ENCODE data around the gene KIF4A. TPM values are rescaled to one million over a fixed set of nuclear protein-coding genes. Genes with fewer than 3 reads are reported as not detected.
"Not testable (repeated sequence)": the region's sequence is repeated elsewhere in the genome, so short reads cannot be mapped to it uniquely, and the experiment has no call there.

The KIF4A gene
- total RNA-seq, 2 experiments from 2014 or later: 33.3 to 34.0 TPM

- POLR2A ChIA-PET: no interaction called here
- no peak overlapping the region for H3K4me3 Mint-ChIP-seq
- CTCF ChIA-PET: no interaction called here
Measured at GRCh38 chrX:70257423-70258288, 32.2 kb upstream of the KIF4A start.

DNA sequence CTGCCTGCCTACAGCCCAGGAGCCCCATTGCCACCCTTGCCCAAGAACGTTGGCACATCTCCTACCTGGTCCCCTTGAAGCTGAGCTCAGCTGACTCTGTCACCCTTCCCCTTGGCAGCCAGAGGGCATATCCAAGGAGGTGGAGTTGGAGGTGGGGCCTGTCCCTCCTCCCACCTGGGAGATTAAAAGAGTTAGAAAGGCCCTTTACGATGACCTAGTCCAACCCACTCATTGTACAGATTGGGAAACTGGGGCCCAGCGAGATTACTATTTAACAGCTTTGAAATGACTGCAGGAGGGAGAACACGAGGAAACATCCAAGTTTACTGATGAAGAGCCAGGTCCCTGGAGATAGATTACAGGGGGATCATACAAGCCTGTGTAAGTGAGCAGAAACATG is 29.8 kb upstream of the KIF4A start, which contains the start of gene P2RY4:
TSS of gene P2RY4 (minus strand) at position 101 of the 400 bp plus-strand sequence. CDS start 580 bp downstream, outside the sequence.
- POLR2A ChIA-PET: no interaction called here
- no peaks in the 10 kb centered on the region for H3K36me3 Mint-ChIP-seq (ENCODE audit: low read depth)
- no peak within 1 kb of the TSS for H3K4me3 Mint-ChIP-seq
- H3K9me3 Mint-ChIP-seq: no peaks in the 10 kb centered on the region
- H3K27ac Mint-ChIP-seq: no peak within 1 kb of the TSS
- H3K27me3 Mint-ChIP-seq: no peaks in the 10 kb centered on the region
- peaks cover 2% of the 10 kb centered on the region for H3K4me1 Mint-ChIP-seq
- CTCF ChIA-PET: no interaction called here
- DNase-seq: no peak

More at GRCh38 chrX:70257423-70258288, 32.2 kb upstream of the KIF4A start:
- no peak for DNase-seq
- no peaks in the 10 kb centered on the region for H3K36me3 Mint-ChIP-seq (ENCODE audit: low read depth)
- no peak overlapping the region for H3K27ac Mint-ChIP-seq
- H3K4me1 Mint-ChIP-seq: peaks cover 17% of the 10 kb centered on the region
- no peaks in the 10 kb centered on the region for H3K27me3 Mint-ChIP-seq
- H3K9me3 Mint-ChIP-seq: no peaks in the 10 kb centered on the region

DNA sequence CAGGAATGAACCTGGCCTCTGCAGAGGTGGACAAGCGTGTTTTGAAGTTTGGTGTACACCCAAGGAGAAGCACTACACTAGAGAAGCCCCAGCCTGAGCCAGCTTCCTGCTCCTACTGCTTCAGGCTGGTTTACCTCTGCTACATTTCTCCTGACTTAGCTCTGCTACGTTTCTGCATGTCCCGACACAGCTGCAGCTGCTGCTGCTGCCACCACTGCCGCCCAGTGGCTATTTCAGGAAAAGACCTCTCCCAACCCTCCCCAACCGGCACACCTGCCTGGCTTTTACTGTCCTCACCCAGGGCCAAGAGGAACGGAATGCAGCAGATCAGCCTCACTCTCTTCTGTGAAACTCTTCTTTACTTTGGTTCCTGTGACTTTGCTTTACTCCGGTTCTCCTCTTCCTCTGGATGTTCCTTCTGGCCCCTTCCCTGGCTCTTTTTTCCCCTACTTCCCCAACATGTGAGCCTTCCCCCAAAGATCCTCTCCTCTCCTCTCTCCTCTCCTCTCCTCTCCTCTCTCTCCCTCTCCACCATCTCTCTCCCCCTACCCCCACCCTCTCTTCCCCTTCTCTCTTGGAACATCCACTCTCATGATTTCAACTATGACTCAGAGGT is 26.8 kb upstream of the KIF4A start:
- Mint-ChIP-seq H3K9me3 (no peaks in the 10 kb centered on the region), H3K27ac (no peak overlapping the region), H3K4me1 (peaks cover under 1% of the 10 kb centered on the region), H3K27me3 (no peaks in the 10 kb centered on the region), H3K36me3 (ENCODE audit: low read depth) (no peaks in the 10 kb centered on the region), H3K4me3 (no peak overlapping the region)
- ChIA-PET CTCF (no interaction called here), POLR2A (no interaction called here)
- DNase-seq: peak; percentile 35

GRCh38 chrX:70264784-70265183 is 25.1 kb upstream of the KIF4A start:
- H3K4me3 Mint-ChIP-seq: no peak overlapping the region
- POLR2A ChIA-PET: no interaction called here

GRCh38 chrX:70268034-70268433 is 21.9 kb upstream of the KIF4A start, which contains the start of gene ARR3:
ARR3 (plus strand) TSS chrX:70268334; CDS start chrX:70269386, 1,052 bp downstream.
- CTCF ChIA-PET: no interaction called here

More at GRCh38 chrX:70264784-70265183, 25.1 kb upstream of the KIF4A start:
- Mint-ChIP-seq H3K9me3 (no peaks in the 10 kb centered on the region), H3K4me1 (no peaks in the 10 kb centered on the region), H3K27me3 (no peaks in the 10 kb centered on the region), H3K36me3 (ENCODE audit: low read depth) (no peaks in the 10 kb centered on the region), H3K27ac (no peak overlapping the region)
- CTCF ChIA-PET: no interaction called here
- DNase-seq: no peak

DNA sequence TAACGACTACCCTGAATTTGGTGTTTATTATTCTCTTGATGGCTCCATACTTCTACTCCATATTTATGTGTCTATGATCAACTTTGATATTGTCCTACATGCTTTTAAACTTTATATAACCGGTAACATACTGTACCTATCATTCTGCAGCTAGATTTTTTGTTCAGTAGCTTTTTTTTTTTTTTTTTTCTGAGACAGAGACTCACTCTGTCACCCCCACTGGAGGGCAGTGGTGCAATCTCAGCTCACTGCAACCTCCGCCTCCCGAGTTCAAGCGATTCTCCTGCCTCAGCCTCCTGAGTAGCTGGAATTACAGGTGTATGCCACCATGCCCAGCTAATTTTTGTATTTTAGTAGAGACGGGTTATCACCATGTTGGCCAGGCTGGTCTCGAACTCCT is 15.9 kb upstream of the KIF4A start:
- POLR2A ChIA-PET; CTCF ChIA-PET; H3K4me3 Mint-ChIP-seq; H3K27ac Mint-ChIP-seq; H3K9me3 Mint-ChIP-seq; H3K4me1 Mint-ChIP-seq; DNase-seq; H3K36me3 Mint-ChIP-seq (ENCODE audit: low read depth); H3K27me3 Mint-ChIP-seq: not testable (repeated sequence)

More at GRCh38 chrX:70268034-70268433, 21.9 kb upstream of the KIF4A start, which contains the start of gene ARR3:
- no peak within 1 kb of the TSS for H3K27ac Mint-ChIP-seq
- no peak for DNase-seq
- POLR2A ChIA-PET: no interaction called here
- no peaks in the 10 kb centered on the region for H3K27me3 Mint-ChIP-seq
- no peaks in the 10 kb centered on the region for H3K4me1 Mint-ChIP-seq
- H3K9me3 Mint-ChIP-seq: no peaks in the 10 kb centered on the region
- H3K36me3 Mint-ChIP-seq (ENCODE audit: low read depth): no peaks in the 10 kb centered on the region
- no peak within 1 kb of the TSS for H3K4me3 Mint-ChIP-seq

DNA sequence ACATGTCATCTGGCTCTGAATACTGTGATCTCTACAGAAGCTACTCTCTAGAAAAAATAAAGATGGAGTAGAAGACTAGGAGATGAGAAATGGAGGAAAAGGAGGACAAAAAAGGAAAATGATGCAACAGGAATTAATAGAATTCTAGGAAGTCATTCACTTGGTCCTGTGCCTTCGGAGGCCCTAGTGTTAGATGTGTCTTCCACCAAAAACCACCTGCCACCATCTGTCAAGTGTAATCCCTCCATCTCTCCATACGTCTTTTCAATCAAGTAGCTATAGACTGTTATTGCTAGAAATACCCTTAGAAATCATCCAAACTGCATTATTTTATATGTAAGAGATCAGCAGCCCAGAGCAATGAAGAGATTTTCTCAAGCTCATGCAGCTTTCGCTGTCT is 10.8 kb upstream of the KIF4A start:
- Mint-ChIP-seq H3K27ac (no peak overlapping the region), H3K4me1 (no peaks in the 10 kb centered on the region), H3K4me3 (no peak overlapping the region), H3K9me3 (no peaks in the 10 kb centered on the region), H3K27me3 (no peaks in the 10 kb centered on the region), H3K36me3 (ENCODE audit: low read depth) (peaks cover 8% of the 10 kb centered on the region)
- no peak for DNase-seq
- CTCF ChIA-PET: no interaction called here
- POLR2A ChIA-PET: interaction anchor here (1.6 kb wide), 1 partner anchor 11 kb away, joined by 4 read pairs; the partner anchor contains the start of genes KIF4A and PDZD11

DNA sequence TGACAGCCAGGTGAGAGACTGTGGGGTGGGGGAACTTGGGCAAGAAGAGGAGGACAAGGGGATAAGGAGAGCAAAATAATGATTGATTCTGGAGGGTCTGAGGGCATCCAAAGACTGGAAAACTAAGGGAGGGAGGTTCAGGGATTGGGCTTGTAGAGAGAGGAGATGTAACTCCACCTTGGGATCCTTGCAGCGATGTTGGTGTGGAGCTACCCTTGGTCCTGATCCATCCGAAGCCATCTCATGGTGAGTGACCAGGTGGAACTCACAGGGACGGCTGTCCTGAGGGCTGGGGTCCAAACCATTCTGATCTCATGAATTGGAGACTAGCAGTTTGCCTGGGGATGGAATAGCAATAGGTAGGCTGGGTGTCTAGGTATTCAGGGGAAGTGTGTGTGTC is 9.3 kb upstream of the KIF4A start:
- H3K27ac Mint-ChIP-seq: no peak overlapping the region

GRCh38 chrX:70281951-70282350 is 8.0 kb upstream of the KIF4A start, which contains the start of gene RAB41:
RAB41 (plus strand) TSS chrX:70282172; CDS start chrX:70282218, 46 bp downstream.
- Mint-ChIP-seq H3K27ac (no peak within 1 kb of the TSS), H3K9me3 (no peaks in the 10 kb centered on the region), H3K4me1 (no peaks in the 10 kb centered on the region), H3K36me3 (ENCODE audit: low read depth) (peaks cover 19% of the 10 kb centered on the region), H3K4me3 (no peak within 1 kb of the TSS), H3K27me3 (no peaks in the 10 kb centered on the region)
- ChIA-PET POLR2A (no interaction called here), CTCF (no interaction called here)
- no peak for DNase-seq

More for the DNA sequence above, 9.3 kb upstream of the KIF4A start:
- no peak for DNase-seq
- Mint-ChIP-seq H3K4me3 (no peak overlapping the region), H3K4me1 (no peaks in the 10 kb centered on the region), H3K36me3 (ENCODE audit: low read depth) (peaks cover 8% of the 10 kb centered on the region), H3K9me3 (no peaks in the 10 kb centered on the region), H3K27me3 (no peaks in the 10 kb centered on the region)
- ChIA-PET CTCF (no interaction called here), POLR2A (interaction anchor here (1.6 kb wide), 1 partner anchor 9 kb away, joined by 4 read pairs; the partner anchor contains the start of genes KIF4A and PDZD11)

GRCh38 chrX:70289168-70289792 is 624 bp upstream of the KIF4A start:
- ChIA-PET CTCF (interaction anchor here (0.6 to 3.1 kb wide), 6 partner anchors 11 to 375 kb away, joined by 3 to 11 read pairs (median 4); partner anchors contain the start of gene IGBP1), POLR2A (interaction anchor here (0.6 to 2.0 kb wide), 7 partner anchors 10 to 1988 kb away, joined by 3 to 10 read pairs (median 3); partner anchors contain the start of genes IGBP1 and RPS4X)
- Mint-ChIP-seq H3K27me3 (no peaks in the 10 kb centered on the region), H3K4me1 (peaks cover 33% of the 10 kb centered on the region), H3K9me3 (no peaks in the 10 kb centered on the region), H3K36me3 (ENCODE audit: low read depth) (peaks cover 32% of the 10 kb centered on the region), H3K4me3 (peak overlapping the region; percentile 89), H3K27ac (peak overlapping the region; percentile 85)
- no peak for DNase-seq

DNA sequence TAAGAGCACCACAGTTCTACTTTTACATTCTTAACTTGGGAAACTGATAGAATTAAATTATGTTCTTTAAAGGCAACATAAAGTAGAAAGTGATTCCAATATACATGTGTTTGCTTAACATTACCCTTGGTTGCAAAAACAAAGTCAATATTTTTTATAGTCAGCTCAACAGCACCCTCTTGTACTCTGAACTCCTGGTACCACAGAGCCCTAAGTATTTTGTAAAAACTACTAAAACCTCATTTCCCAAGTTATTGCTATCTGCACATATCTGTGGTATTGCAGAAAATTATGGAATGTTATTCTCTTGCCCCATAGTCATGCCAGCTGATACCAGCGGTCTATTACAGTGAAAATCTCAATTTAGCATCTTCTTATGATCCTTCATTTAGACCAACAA is 2.9 kb downstream of the KIF4A start:
- DNase-seq: no peak
- peaks cover 33% of the 10 kb centered on the region for H3K4me1 Mint-ChIP-seq
- no peak overlapping the region for H3K4me3 Mint-ChIP-seq
- no peaks in the 10 kb centered on the region for H3K27me3 Mint-ChIP-seq
- H3K9me3 Mint-ChIP-seq: no peaks in the 10 kb centered on the region
- H3K36me3 Mint-ChIP-seq (ENCODE audit: low read depth): peaks cover 26% of the 10 kb centered on the region
- CTCF ChIA-PET: no interaction called here
- H3K27ac Mint-ChIP-seq: no peak overlapping the region
- POLR2A ChIA-PET: no interaction called here

DNA sequence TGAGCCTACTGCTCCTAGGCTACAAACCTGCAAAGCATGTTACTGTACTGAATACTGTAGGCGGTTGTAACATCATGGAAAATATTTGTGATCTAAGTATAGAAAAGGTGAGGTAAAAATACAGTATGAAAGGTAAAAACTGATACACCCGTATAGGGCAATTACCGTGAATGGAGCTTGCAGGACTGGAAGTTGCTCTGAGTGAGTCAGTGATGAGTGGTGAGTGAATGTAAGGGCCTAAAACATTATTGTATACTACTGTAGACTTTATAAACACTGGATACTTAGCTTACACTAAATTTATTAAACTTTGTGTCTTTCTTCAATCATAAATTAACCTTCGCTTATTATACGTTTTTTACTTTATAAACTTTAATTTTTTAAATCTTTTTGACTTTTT is 3.7 kb downstream of the KIF4A start:
- no peak for DNase-seq
- Mint-ChIP-seq H3K4me3 (no peak overlapping the region), H3K27me3 (no peaks in the 10 kb centered on the region), H3K36me3 (ENCODE audit: low read depth) (peaks cover 25% of the 10 kb centered on the region), H3K9me3 (no peaks in the 10 kb centered on the region), H3K4me1 (peaks cover 30% of the 10 kb centered on the region), H3K27ac (no peak overlapping the region)
- ChIA-PET CTCF (no interaction called here), POLR2A (no interaction called here)

GRCh38 chrX:70301716-70302115 is 11.8 kb downstream of the KIF4A start:
- peaks cover 11% of the 10 kb centered on the region for H3K4me1 Mint-ChIP-seq
- DNase-seq: no peak
- H3K27me3 Mint-ChIP-seq: no peaks in the 10 kb centered on the region
- no peak overlapping the region for H3K4me3 Mint-ChIP-seq
- ChIA-PET CTCF (no interaction called here), POLR2A (no interaction called here)
- H3K27ac Mint-ChIP-seq: no peak overlapping the region
- H3K9me3 Mint-ChIP-seq: no peaks in the 10 kb centered on the region
- H3K36me3 Mint-ChIP-seq (ENCODE audit: low read depth): peaks cover 62% of the 10 kb centered on the region

Measured in activated CD4-positive, alpha-beta memory T cell treated with anti-CD3 and anti-CD28 coated beads, Interleukin-2, amount 10 ng/mL, durations not matched to agents 7 days and 5 days (primary cell).